Inflammatory macrophage treated with lipopolysaccharide for 1 hour (primary cell): ENCODE data around the gene TSPAN12.
"Not testable (repeated sequence)": the region's sequence is repeated elsewhere in the genome, so short reads cannot be mapped to it uniquely, and the experiment has no call there.

ENCODE experiments used
- DNase-seq, 2 donors: peaks; one replicate each; pipeline ENCODE4 v3.0.0-alpha.2; 2020 to 2022

TSPAN12 gene

DNA sequence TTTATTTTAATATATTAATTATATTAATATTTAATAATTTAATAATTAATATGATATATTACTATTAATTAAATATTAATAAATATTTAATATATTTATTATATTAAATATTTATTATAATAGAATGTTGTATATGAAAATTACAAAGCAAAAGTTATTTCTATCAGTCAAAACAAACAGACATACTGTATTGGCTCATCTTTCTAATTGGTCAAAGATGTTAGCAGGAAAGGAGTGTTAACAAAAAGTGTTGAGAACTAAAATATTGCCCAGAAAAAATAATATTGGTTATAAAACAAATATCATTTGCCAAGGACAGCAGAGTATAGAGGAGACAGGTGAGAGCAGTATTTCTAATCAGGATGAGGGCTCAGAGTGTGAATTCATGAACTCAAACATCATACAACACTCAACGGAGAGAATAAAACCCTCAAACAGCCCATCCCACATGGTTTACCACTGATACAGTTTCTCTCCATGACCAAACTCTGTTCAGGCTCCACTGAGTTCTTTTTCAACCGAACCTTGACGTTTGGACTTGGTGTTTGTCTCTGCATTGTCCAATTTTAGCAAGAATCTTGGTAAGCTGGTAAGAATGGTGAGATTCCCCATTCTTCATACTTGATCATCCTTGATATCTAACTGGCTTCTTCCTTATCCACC, 58.0 kb downstream of the TSPAN12 start:
- DNase-seq, result no peak

DNA sequence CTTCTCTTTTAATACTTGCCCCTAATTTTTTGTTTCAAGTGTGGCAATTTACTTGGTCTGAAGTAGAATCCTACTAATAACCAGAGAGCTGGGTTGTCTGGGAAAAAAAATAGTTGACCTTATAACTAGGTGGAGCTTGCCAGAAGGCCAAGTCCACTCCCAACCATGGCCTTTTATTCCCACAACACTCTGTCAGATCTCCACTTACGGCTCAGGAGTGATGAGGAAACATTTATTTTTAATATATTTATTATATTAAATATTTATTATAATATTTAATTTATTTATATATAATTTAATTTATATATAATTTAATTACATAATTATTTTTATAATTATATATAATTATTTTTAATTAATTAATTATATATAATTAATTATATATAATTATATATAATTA, 58.8 kb downstream of the TSPAN12 start:
- DNase-seq, result no peak

DNA sequence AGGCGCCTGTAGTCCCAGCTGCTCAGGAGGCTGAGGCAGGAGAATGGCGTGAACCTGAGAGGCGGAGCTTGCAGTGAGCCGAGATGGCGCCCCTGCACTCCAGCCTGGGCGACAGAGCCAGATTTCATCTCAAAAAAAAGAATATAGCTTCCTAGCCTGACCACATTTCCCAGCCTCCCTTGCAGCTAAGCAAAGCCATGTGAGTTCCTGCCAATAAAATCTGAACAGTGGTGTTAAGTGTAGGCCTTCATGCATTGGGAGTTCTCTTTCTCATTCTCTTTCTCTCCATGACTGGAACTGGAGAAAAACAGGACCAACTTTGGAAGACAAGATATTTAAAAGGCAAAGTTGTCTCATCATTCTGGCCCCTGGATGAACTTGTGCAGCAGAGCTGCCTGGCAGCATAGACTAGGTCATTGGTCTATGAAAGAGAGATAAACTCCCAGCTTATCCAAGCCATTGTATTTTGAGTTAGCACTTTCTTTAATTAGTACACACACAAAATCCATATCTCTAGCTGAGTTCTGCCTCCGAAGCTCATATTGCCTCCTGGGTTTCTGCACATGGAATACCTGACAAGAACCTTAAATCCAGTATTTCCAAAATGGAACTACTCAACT, 60.8 kb downstream of the TSPAN12 start:
- no peak for DNase-seq

- no peak for DNase-seq
Measured at GRCh38 chr7:120794106-120794729, 63.7 kb downstream of the TSPAN12 start.

GRCh38 chr7:120793213-120793936, 64.6 kb downstream of the TSPAN12 start:
- no peak for DNase-seq

DNA sequence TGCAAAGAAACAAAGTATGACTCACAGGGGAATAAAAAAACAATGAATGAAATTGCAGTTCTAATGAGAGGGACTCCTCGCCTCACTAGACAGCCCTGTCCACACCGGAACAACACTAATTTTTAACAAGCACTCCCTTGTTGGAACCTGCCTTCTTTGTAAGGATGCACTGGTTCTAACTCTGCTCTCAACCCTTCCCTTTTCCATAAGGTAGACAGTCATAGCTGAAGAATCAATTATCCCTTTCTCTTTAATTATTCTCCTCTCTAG, 65.1 kb downstream of the TSPAN12 start:
- DNase-seq, result no peak

DNA sequence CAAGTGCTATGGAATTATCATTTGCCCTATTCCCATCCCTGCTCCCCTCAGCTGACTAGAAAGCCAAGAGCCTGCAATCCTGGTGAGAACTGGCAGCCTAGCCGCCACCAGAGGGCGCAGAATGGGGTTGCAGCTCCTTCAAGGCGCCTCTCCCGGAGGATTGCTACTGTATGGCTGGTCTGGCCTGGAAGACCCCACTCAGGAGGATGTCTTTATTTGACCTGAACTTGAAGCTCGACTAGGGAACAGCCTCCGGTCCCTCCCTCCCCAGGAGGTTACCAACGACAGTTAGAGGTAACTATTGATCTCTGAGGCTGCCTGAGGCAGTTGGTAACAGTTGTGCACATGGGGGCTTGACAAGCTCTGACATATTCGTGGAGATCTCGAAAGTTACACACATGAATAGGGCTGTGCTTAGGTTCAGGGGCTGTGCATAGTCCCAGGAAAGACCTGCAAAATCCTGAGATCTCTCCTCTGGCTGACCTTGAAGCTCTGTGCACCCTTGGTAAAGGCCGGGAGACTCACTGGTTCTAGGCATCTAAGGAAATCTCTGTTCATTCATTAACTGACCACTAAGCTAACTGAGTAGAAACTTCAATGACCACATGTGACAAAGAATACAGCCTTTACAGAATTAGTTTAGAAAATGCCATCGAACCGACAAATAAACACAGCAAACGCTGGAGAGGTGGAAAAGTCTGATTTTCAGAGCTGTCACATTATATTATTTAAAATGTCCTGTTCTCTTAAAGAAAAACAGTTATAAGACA, 65.7 kb downstream of the TSPAN12 start:
- DNase-seq, result peak; percentile 37 to 85

DNA sequence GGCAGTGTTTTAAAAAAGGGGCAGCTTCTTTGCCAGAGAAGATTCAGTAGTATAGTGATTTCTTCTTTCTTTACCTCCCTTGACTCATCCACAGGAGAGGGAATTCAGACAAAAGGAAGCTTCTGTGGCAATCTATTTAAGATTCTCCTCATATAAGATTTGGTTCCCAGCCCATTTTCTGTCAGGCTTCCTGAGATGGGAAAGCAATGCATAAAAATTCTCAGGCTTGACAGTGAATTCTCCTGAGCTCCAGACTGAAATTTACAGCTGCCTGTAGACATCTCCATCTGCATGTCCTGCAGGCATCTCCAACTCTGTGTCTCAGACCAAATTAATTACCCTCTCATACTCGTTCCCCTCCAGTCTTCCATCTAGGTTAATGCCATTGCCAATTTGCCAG, 72.8 kb downstream of the TSPAN12 start:
- DNase-seq, result no peak

GRCh38 chr7:120783721-120784120, 74.2 kb downstream of the TSPAN12 start:
- no peak for DNase-seq

DNA sequence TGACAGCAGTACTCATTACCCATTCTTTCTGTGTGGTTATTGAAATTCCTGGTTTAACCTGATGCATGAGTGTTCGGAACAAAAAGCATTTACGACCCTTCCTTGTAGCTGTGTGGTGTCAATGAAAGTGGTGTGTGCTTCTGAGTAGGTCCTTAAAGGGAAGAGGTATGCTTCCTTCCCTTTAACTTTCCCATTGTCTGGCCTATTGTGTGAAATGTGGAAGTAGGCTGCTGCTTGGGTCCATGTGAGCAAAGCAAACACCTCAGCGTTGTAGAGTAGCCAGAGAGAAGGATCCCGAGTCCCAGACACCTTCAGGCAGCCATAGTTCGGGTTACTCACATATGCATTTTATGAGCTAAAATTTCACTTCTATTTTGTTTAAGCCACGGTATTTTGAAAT, 74.7 kb downstream of the TSPAN12 start:
- no peak for DNase-seq

GRCh38 chr7:120781924-120782323, 76.0 kb downstream of the TSPAN12 start:
- DNase-seq, result not testable (repeated sequence)

- no peak for DNase-seq
Measured at GRCh38 chr7:120780938-120781337, 77.0 kb downstream of the TSPAN12 start.

GRCh38 chr7:120780451-120780850, 77.5 kb downstream of the TSPAN12 start:
- not testable (repeated sequence) for DNase-seq

DNA sequence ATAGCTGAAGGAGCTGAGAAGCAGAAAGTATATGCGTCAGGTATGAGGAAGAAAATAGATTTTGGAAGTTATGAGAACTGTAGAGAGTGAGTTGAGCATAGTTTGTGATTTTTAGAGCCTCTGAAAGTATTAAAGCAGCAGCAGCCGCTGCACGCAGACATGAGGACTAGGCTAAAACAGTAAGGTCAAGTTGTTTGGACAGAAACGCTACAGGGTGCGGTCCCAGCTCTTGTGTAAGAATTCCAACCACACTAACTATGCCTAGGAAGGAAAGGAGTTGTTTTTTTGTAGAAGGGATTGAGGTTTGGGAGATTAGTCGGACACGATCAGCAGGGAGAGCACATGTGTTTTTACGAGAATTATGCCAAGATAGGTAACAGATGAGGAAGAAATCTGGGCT, 78.9 kb downstream of the TSPAN12 start:
- DNase-seq, result not testable (repeated sequence)

- no peak for DNase-seq
Measured at GRCh38 chr7:120775755-120776154, 82.2 kb downstream of the TSPAN12 start.

GRCh38 chr7:120774481-120774880, 83.5 kb downstream of the TSPAN12 start:
- DNase-seq, result no peak

GRCh38 chr7:120770206-120770605, 87.7 kb downstream of the TSPAN12 start:
- DNase-seq, result no peak

DNA sequence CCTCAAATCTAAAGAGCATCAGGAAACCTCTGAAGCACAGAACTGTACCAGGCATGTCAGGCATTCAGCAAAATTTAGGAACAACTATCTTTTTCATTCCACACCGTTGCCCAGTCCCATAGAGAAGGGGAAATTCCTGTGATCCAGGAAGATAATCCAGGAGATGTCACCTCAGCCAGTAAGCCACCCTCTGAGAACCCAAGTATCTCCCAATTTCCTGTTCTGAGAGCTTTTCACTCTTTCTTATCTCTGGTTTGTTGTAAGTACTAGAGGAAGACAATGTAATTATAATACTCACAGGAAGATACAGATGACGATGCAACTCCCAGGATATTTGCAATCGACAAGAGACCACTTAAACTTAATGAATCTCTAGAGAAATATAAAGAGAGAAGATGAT, 97.1 kb downstream of the TSPAN12 start:
- DNase-seq, result no peak

DNA sequence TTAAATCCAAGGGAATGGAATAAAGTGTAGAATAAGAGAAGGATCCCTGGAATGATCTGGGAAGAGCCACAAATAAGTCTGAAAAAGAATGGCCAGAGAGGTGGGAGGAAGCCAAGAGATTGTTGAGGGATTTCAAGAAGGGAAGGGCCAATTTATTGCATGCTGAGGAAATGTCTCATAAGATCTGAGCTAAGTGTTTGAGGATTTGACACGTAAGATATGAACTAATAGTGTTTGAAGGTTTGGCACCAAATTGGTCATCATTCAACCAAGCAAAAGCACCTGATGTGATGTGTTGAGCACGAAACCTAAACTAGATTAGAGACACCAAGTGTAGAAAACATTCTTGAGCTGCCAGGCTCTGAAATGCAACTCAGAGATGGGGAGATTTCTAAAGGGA, 97.9 kb downstream of the TSPAN12 start:
- DNase-seq, result no peak

GRCh38 chr7:120743128-120743527, 114.8 kb downstream of the TSPAN12 start:
- DNase-seq, result no peak

GRCh38 chr7:120742372-120742771, 115.6 kb downstream of the TSPAN12 start:
- DNase-seq, result no peak

DNA sequence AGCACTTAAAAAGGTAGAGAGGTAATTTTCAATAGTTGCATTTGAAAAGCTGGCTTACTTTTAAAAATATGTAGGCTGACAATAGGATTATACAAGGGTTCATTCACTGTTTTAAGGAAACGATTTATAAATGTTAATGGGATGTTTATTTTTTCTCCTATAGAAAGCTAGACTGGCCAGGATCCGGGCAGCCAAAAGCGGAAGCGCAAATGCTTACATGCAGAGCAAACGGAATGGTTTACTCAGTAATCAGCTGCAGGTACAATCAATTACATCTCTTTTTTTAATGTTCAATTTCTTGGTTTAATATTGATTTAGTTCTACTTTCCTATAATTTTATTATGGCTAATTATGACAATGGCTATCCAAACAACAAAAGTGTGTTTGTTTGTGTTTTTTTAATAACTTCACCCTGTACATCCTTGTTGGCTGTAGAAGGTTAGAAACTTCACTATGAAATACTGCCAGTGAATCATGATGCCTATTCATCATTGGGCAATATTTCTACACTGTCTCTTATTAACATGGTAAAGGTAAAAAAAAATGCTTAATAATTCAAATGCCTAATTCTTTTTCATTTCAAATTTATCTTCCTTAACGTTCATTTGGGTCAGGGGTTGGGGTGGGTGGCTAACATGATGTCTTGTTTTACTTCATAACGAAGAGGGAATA, 116.4 kb downstream of the TSPAN12 start:
- DNase-seq, result no peak

GRCh38 chr7:120740348-120740747, 117.6 kb downstream of the TSPAN12 start:
- DNase-seq, result no peak
